ENCODE measurements around the gene SSPN. TPM values are rescaled to one million over a fixed set of nuclear protein-coding genes. Genes with fewer than 3 reads are reported as not detected.
A peak's percentile ranks its signal among the peaks of the same experiment; 100 is the strongest.

The SSPN gene
- total RNA-seq (10 to 100 TPM; 10.9 to 11.4 TPM), polyA plus RNA-seq (1 to 10 TPM; 1.2 to 1.5 TPM)
- long read RNA-seq, donor 1, partial matches to known transcripts = 0 of 4 reads
- long read RNA-seq, donor 1, other reads (novel, unspliced or antisense) = 0 of 4 reads
- long read RNA-seq, donor 2, partial matches to known transcripts = 0 of 2 reads
- long read RNA-seq, donor 2, other reads (novel, unspliced or antisense) = 0 of 2 reads
- long read RNA-seq, donor 3 = 0 reads
- long read RNA-seq, donor 4, full-length matches to known transcripts = 2 of 2 reads
- long read RNA-seq, donor 4, partial matches to known transcripts = 0 of 2 reads
- long read RNA-seq, donor 4, other reads (novel, unspliced or antisense) = 0 of 2 reads
- long read RNA-seq, donor 5, full-length matches to known transcripts = 13 of 22 reads
- long read RNA-seq, donor 5, partial matches to known transcripts = 9 of 22 reads
- long read RNA-seq, donor 5, other reads (novel, unspliced or antisense) = 0 of 22 reads

GRCh38 chr12:26195250-26195640 lies at the start of gene SSPN:
Gene SSPN (plus strand): TSS chr12:26195573. CDS start chr12:26195673, 100 bp downstream.
- peaks cover 0 to under 1% (median 0%) of the 10 kb centered on the region in 4 donors for H3K9me3 ChIP-seq (ENCODE audit: control insufficient read depth in 4 of 4, insufficient read depth in 3 of 4, low read length in 3 of 4)
- 0 to 1% methylated on average over 35 of the region's 35 CpGs for WGBS, 2 donors
- DNase-seq (peak; percentile 84 to 90 (median 88)), ATAC-seq (ENCODE audit: insufficient read depth, low FRiP score) (peak; percentile 81)
- no peaks in the 10 kb centered on the region for H3K36me3 ChIP-seq (ENCODE audit: control insufficient read depth in 4 of 4, insufficient read depth in 4 of 4, low read length in 4 of 4)
- H3K4me3 ChIP-seq = peak within 1 kb of the TSS; percentile 33
- peak within 1 kb of the TSS; percentile 62 to 78 for H3K27ac ChIP-seq (ENCODE audit: low read depth in 1 of 2, low read length in 1 of 2)
- H3K9ac ChIP-seq (ENCODE audit: insufficient read depth in 1 of 2, low read length in 2 of 2) = peak within 1 kb of the TSS; percentile 53 to 80
- peaks cover 0 to 2% (median 0%) of the 10 kb centered on the region in 3 donors for H3K27me3 ChIP-seq (ENCODE audit: control insufficient read depth in 3 of 3, insufficient read depth in 3 of 3, low read length in 2 of 3)
- TF ChIP-seq CTCF (IDR thresholded peaks at IDR 0.05; ENCODE audit: control extremely low read depth, extremely low read depth) = no peak
- H3K4me1 ChIP-seq (ENCODE audit: control insufficient read depth in 5 of 5, insufficient read depth in 5 of 5, low read length in 5 of 5) = peaks cover 0 to 9% (median 7%) of the 10 kb centered on the region in 5 donors

GRCh38 chr12:26148291-26148690 lies 47.1 kb upstream of the SSPN start:
- WGBS, 2 donors = 85 to 94% methylated on average over 7 of the region's 7 CpGs
- H3K9ac ChIP-seq (ENCODE audit: insufficient read depth in 1 of 2, low read length in 2 of 2) = no peak overlapping the region
- DNase-seq (no peak), ATAC-seq (ENCODE audit: insufficient read depth, low FRiP score) (no peak)
- no peaks in the 10 kb centered on the region for H3K27me3 ChIP-seq (ENCODE audit: control insufficient read depth in 3 of 3, insufficient read depth in 3 of 3, low read length in 2 of 3)
- H3K4me3 ChIP-seq = no peak overlapping the region
- no peak for TF ChIP-seq CTCF (IDR thresholded peaks at IDR 0.05; ENCODE audit: control extremely low read depth, extremely low read depth)
- peaks cover 0 to 2% (median 0%) of the 10 kb centered on the region in 5 donors for H3K4me1 ChIP-seq (ENCODE audit: control insufficient read depth in 5 of 5, insufficient read depth in 5 of 5, low read length in 5 of 5)
- H3K36me3 ChIP-seq (ENCODE audit: control insufficient read depth in 4 of 4, insufficient read depth in 4 of 4, low read length in 4 of 4) = no peaks in the 10 kb centered on the region
- no peaks in the 10 kb centered on the region for H3K9me3 ChIP-seq (ENCODE audit: control insufficient read depth in 4 of 4, insufficient read depth in 3 of 4, low read length in 3 of 4)
- H3K27ac ChIP-seq (ENCODE audit: low read depth in 1 of 2, low read length in 1 of 2) = no peak overlapping the region

- DNase-seq (no peak), ATAC-seq (ENCODE audit: insufficient read depth, low FRiP score) (no peak)
- no peak for TF ChIP-seq CTCF (IDR thresholded peaks at IDR 0.05; ENCODE audit: control extremely low read depth, extremely low read depth)
- no peaks in the 10 kb centered on the region for H3K27me3 ChIP-seq (ENCODE audit: control insufficient read depth in 3 of 3, insufficient read depth in 3 of 3, low read length in 2 of 3)
- WGBS, 2 donors = 44 to 51% methylated on average over 5 of the region's 5 CpGs
- no peaks in the 10 kb centered on the region for H3K9me3 ChIP-seq (ENCODE audit: control insufficient read depth in 4 of 4, insufficient read depth in 3 of 4, low read length in 3 of 4)
- H3K4me1 ChIP-seq (ENCODE audit: control insufficient read depth in 5 of 5, insufficient read depth in 5 of 5, low read length in 5 of 5) = peaks cover 0 to 9% (median 0%) of the 10 kb centered on the region in 5 donors
- no peak overlapping the region for H3K4me3 ChIP-seq
- no peak overlapping the region for H3K27ac ChIP-seq (ENCODE audit: low read depth in 1 of 2, low read length in 1 of 2)
- H3K36me3 ChIP-seq (ENCODE audit: control insufficient read depth in 4 of 4, insufficient read depth in 4 of 4, low read length in 4 of 4) = no peaks in the 10 kb centered on the region
- H3K9ac ChIP-seq (ENCODE audit: insufficient read depth in 1 of 2, low read length in 2 of 2) = no peak overlapping the region
These were observed 45.3 kb upstream of the SSPN start for GRCh38 chr12:26149968-26150500.

All from lung (tissue), 16 donors.